Lower leg skin (tissue), 3 donors: Measurements from ENCODE around the gene KLHL5.

Experiments used
- POLR2A ChIP-seq, 2 donors: fragments of 450-650 bp; IDR thresholded peaks; one replicate each; pipeline ENCODE4 v1.6.1; 2016 to 2017; ENCODE audit warnings: antibody characterized with exemption in 2 of 2, mild to moderate bottlenecking in 1 of 2, moderate library complexity in 1 of 2
- TF ChIP-seq, protein P1 (sequence below), 3 donors: fragments of 450-650 bp; IDR thresholded peaks; one replicate each; pipeline ENCODE4 v1.5.1; 2016; ENCODE audit warnings: antibody characterized with exemption in 3 of 3, mild to moderate bottlenecking in 3 of 3, moderate library complexity in 2 of 3

GRCh38 chr4:39125600-39125985 lies 63.6 kb downstream of the KLHL5 start:
- TF ChIP-seq, protein P1, sequence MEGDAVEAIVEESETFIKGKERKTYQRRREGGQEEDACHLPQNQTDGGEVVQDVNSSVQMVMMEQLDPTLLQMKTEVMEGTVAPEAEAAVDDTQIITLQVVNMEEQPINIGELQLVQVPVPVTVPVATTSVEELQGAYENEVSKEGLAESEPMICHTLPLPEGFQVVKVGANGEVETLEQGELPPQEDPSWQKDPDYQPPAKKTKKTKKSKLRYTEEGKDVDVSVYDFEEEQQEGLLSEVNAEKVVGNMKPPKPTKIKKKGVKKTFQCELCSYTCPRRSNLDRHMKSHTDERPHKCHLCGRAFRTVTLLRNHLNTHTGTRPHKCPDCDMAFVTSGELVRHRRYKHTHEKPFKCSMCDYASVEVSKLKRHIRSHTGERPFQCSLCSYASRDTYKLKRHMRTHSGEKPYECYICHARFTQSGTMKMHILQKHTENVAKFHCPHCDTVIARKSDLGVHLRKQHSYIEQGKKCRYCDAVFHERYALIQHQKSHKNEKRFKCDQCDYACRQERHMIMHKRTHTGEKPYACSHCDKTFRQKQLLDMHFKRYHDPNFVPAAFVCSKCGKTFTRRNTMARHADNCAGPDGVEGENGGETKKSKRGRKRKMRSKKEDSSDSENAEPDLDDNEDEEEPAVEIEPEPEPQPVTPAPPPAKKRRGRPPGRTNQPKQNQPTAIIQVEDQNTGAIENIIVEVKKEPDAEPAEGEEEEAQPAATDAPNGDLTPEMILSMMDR (IDR thresholded peaks at IDR 0.05): no peak
- TF ChIP-seq POLR2A (IDR thresholded peaks at IDR 0.05): no peak
